Measurements from ENCODE around the gene PDE1C.

The PDE1C gene

GRCh38 chr7:31734456-31734855, 335.8 kb downstream of the PDE1C start:
- CTCF ChIA-PET, result no interaction called here
- 63% methylated on average over 3 of the region's 5 CpGs for WGBS (ENCODE audit: insufficient coverage)
- H3K36me3 ChIP-seq (ENCODE audit: control insufficient read depth in 4 of 4, insufficient read depth in 4 of 4, low read length in 3 of 4), result no peaks in the 10 kb centered on the region
- H3K27me3 ChIP-seq (replicated peaks in 2 of 5; ENCODE audit: control insufficient read depth in 4 of 5, insufficient read depth in 5 of 5, low read length in 4 of 5), result peaks cover 0 to 2% (median 0%) of the 10 kb centered on the region in 5 experiments
- no peak for DNase-seq
- POLR2A ChIA-PET, result interaction anchor here (0.7 kb wide), 1 partner anchor 12 kb away, joined by 3 read pairs; no protein-coding TSS in a partner anchor
- no peak overlapping the region for H3K27ac ChIP-seq (ENCODE audit: insufficient read depth in 1 of 2, low read depth in 1 of 2, low read length in 2 of 2, poor library complexity in 1 of 2, severe bottlenecking in 2 of 2)
- no peaks in the 10 kb centered on the region for H3K9me3 ChIP-seq (ENCODE audit: control extremely low read depth in 1 of 5, control insufficient read depth in 4 of 5, insufficient read depth in 2 of 5, low read depth in 1 of 5, low read length in 4 of 5)
- no peak overlapping the region for H3K4me3 ChIP-seq (ENCODE audit: control insufficient read depth in 1 of 7, extremely low read depth in 1 of 7, insufficient read depth in 4 of 7, low read depth in 2 of 7, low read length in 6 of 7)
- no peaks in the 10 kb centered on the region for H3K4me1 ChIP-seq (ENCODE audit: control extremely low read depth in 1 of 4, control insufficient read depth in 4 of 4, insufficient read depth in 4 of 4, low read length in 3 of 4)

GRCh38 chr7:31729195-31729804, 340.9 kb downstream of the PDE1C start:
- DNase-seq, result no peak
- Histone ChIP-seq H3K4me1 (ENCODE audit: control extremely low read depth in 1 of 4, control insufficient read depth in 4 of 4, insufficient read depth in 4 of 4, low read length in 3 of 4) (no peaks in the 10 kb centered on the region), H3K4me3 (ENCODE audit: control insufficient read depth in 1 of 7, extremely low read depth in 1 of 7, insufficient read depth in 4 of 7, low read depth in 2 of 7, low read length in 6 of 7) (no peak overlapping the region), H3K36me3 (ENCODE audit: control insufficient read depth in 4 of 4, insufficient read depth in 4 of 4, low read length in 3 of 4) (no peaks in the 10 kb centered on the region), H3K9me3 (ENCODE audit: control extremely low read depth in 1 of 5, control insufficient read depth in 4 of 5, insufficient read depth in 2 of 5, low read depth in 1 of 5, low read length in 4 of 5) (no peaks in the 10 kb centered on the region), H3K27me3 (replicated peaks in 2 of 5; ENCODE audit: control insufficient read depth in 4 of 5, insufficient read depth in 5 of 5, low read length in 4 of 5) (peaks cover 0 to 4% (median 0%) of the 10 kb centered on the region in 5 experiments), H3K27ac (ENCODE audit: insufficient read depth in 1 of 2, low read depth in 1 of 2, low read length in 2 of 2, poor library complexity in 1 of 2, severe bottlenecking in 2 of 2) (no peak overlapping the region)
- ChIA-PET CTCF (interaction anchor here (1.2 kb wide), 1 partner anchor 476 kb away, joined by 3 read pairs; no protein-coding TSS in a partner anchor), POLR2A (no interaction called here)
- no CpG with 5 or more reads among the region's 3 CpGs for WGBS (ENCODE audit: insufficient coverage)

- CTCF ChIA-PET, result interaction anchor here (1.6 kb wide), 1 partner anchor 13 kb away, joined by 4 read pairs; no protein-coding TSS in a partner anchor
- no peak for DNase-seq
- Histone ChIP-seq H3K27ac (ENCODE audit: insufficient read depth in 1 of 2, low read depth in 1 of 2, low read length in 2 of 2, poor library complexity in 1 of 2, severe bottlenecking in 2 of 2) (no peak overlapping the region), H3K4me3 (ENCODE audit: control insufficient read depth in 1 of 7, extremely low read depth in 1 of 7, insufficient read depth in 4 of 7, low read depth in 2 of 7, low read length in 6 of 7) (no peak overlapping the region), H3K27me3 (replicated peaks in 2 of 5; ENCODE audit: control insufficient read depth in 4 of 5, insufficient read depth in 5 of 5, low read length in 4 of 5) (peaks cover 0 to 6% (median 0%) of the 10 kb centered on the region in 5 experiments), H3K36me3 (ENCODE audit: control insufficient read depth in 4 of 4, insufficient read depth in 4 of 4, low read length in 3 of 4) (no peaks in the 10 kb centered on the region), H3K4me1 (ENCODE audit: control extremely low read depth in 1 of 4, control insufficient read depth in 4 of 4, insufficient read depth in 4 of 4, low read length in 3 of 4) (no peaks in the 10 kb centered on the region), H3K9me3 (ENCODE audit: control extremely low read depth in 1 of 5, control insufficient read depth in 4 of 5, insufficient read depth in 2 of 5, low read depth in 1 of 5, low read length in 4 of 5) (no peaks in the 10 kb centered on the region)
- WGBS (ENCODE audit: insufficient coverage), result no CpG with 5 or more reads among the region's 3 CpGs
- POLR2A ChIA-PET, result no interaction called here
Measured at GRCh38 chr7:31724696-31725095, 345.5 kb downstream of the PDE1C start.

- no peak for DNase-seq
- H3K4me3 ChIP-seq (ENCODE audit: control insufficient read depth in 1 of 7, extremely low read depth in 1 of 7, insufficient read depth in 4 of 7, low read depth in 2 of 7, low read length in 6 of 7), result no peak overlapping the region
- H3K9me3 ChIP-seq (ENCODE audit: control extremely low read depth in 1 of 5, control insufficient read depth in 4 of 5, insufficient read depth in 2 of 5, low read depth in 1 of 5, low read length in 4 of 5), result peaks cover 0 to 1% (median 0%) of the 10 kb centered on the region in 5 experiments
- H3K27ac ChIP-seq (ENCODE audit: insufficient read depth in 1 of 2, low read depth in 1 of 2, low read length in 2 of 2, poor library complexity in 1 of 2, severe bottlenecking in 2 of 2), result no peak overlapping the region
- ChIA-PET POLR2A (no interaction called here), CTCF (no interaction called here)
- 89% methylated on average over 3 of the region's 8 CpGs for WGBS (ENCODE audit: insufficient coverage)
- H3K27me3 ChIP-seq (replicated peaks in 2 of 5; ENCODE audit: control insufficient read depth in 4 of 5, insufficient read depth in 5 of 5, low read length in 4 of 5), result peaks cover 0 to 6% (median 0%) of the 10 kb centered on the region in 5 experiments
- H3K36me3 ChIP-seq (ENCODE audit: control insufficient read depth in 4 of 4, insufficient read depth in 4 of 4, low read length in 3 of 4), result no peaks in the 10 kb centered on the region
- H3K4me1 ChIP-seq (ENCODE audit: control extremely low read depth in 1 of 4, control insufficient read depth in 4 of 4, insufficient read depth in 4 of 4, low read length in 3 of 4), result no peaks in the 10 kb centered on the region
Measured at GRCh38 chr7:31720366-31720765, 349.8 kb downstream of the PDE1C start.

- WGBS (ENCODE audit: insufficient coverage), result no CpG with 5 or more reads among the region's 1 CpG
- no peak for DNase-seq
- Histone ChIP-seq H3K27ac (ENCODE audit: insufficient read depth in 1 of 2, low read depth in 1 of 2, low read length in 2 of 2, poor library complexity in 1 of 2, severe bottlenecking in 2 of 2) (no peak overlapping the region), H3K27me3 (replicated peaks in 2 of 5; ENCODE audit: control insufficient read depth in 4 of 5, insufficient read depth in 5 of 5, low read length in 4 of 5) (no peaks in the 10 kb centered on the region), H3K4me3 (ENCODE audit: control insufficient read depth in 1 of 7, extremely low read depth in 1 of 7, insufficient read depth in 4 of 7, low read depth in 2 of 7, low read length in 6 of 7) (no peak overlapping the region), H3K9me3 (ENCODE audit: control extremely low read depth in 1 of 5, control insufficient read depth in 4 of 5, insufficient read depth in 2 of 5, low read depth in 1 of 5, low read length in 4 of 5) (peaks cover 0 to 1% (median 0%) of the 10 kb centered on the region in 5 experiments), H3K36me3 (ENCODE audit: control insufficient read depth in 4 of 4, insufficient read depth in 4 of 4, low read length in 3 of 4) (no peaks in the 10 kb centered on the region), H3K4me1 (ENCODE audit: control extremely low read depth in 1 of 4, control insufficient read depth in 4 of 4, insufficient read depth in 4 of 4, low read length in 3 of 4) (no peaks in the 10 kb centered on the region)
- ChIA-PET CTCF (no interaction called here), POLR2A (no interaction called here)
Measured at GRCh38 chr7:31716355-31716754, 353.9 kb downstream of the PDE1C start.

- Histone ChIP-seq H3K36me3 (ENCODE audit: control insufficient read depth in 4 of 4, insufficient read depth in 4 of 4, low read length in 3 of 4) (no peaks in the 10 kb centered on the region), H3K4me1 (ENCODE audit: control extremely low read depth in 1 of 4, control insufficient read depth in 4 of 4, insufficient read depth in 4 of 4, low read length in 3 of 4) (no peaks in the 10 kb centered on the region), H3K4me3 (ENCODE audit: control insufficient read depth in 1 of 7, extremely low read depth in 1 of 7, insufficient read depth in 4 of 7, low read depth in 2 of 7, low read length in 6 of 7) (no peak overlapping the region), H3K9me3 (ENCODE audit: control extremely low read depth in 1 of 5, control insufficient read depth in 4 of 5, insufficient read depth in 2 of 5, low read depth in 1 of 5, low read length in 4 of 5) (peaks cover 0 to 2% (median 0%) of the 10 kb centered on the region in 5 experiments), H3K27ac (ENCODE audit: insufficient read depth in 1 of 2, low read depth in 1 of 2, low read length in 2 of 2, poor library complexity in 1 of 2, severe bottlenecking in 2 of 2) (no peak overlapping the region), H3K27me3 (replicated peaks in 2 of 5; ENCODE audit: control insufficient read depth in 4 of 5, insufficient read depth in 5 of 5, low read length in 4 of 5) (peaks cover 0 to 2% (median 0%) of the 10 kb centered on the region in 5 experiments)
- CTCF ChIA-PET, result no interaction called here
- no CpG with 5 or more reads among the region's 1 CpG for WGBS (ENCODE audit: insufficient coverage)
- POLR2A ChIA-PET, result no interaction called here
- DNase-seq, result no peak
Measured at GRCh38 chr7:31710171-31710570, 360.0 kb downstream of the PDE1C start.

- Histone ChIP-seq H3K27me3 (replicated peaks in 2 of 5; ENCODE audit: control insufficient read depth in 4 of 5, insufficient read depth in 5 of 5, low read length in 4 of 5) (peaks cover 0 to 2% (median 0%) of the 10 kb centered on the region in 5 experiments), H3K4me1 (ENCODE audit: control extremely low read depth in 1 of 4, control insufficient read depth in 4 of 4, insufficient read depth in 4 of 4, low read length in 3 of 4) (no peaks in the 10 kb centered on the region), H3K9me3 (ENCODE audit: control extremely low read depth in 1 of 5, control insufficient read depth in 4 of 5, insufficient read depth in 2 of 5, low read depth in 1 of 5, low read length in 4 of 5) (peaks cover 0 to 2% (median 0%) of the 10 kb centered on the region in 5 experiments), H3K36me3 (ENCODE audit: control insufficient read depth in 4 of 4, insufficient read depth in 4 of 4, low read length in 3 of 4) (no peaks in the 10 kb centered on the region), H3K4me3 (ENCODE audit: control insufficient read depth in 1 of 7, extremely low read depth in 1 of 7, insufficient read depth in 4 of 7, low read depth in 2 of 7, low read length in 6 of 7) (no peak overlapping the region), H3K27ac (ENCODE audit: insufficient read depth in 1 of 2, low read depth in 1 of 2, low read length in 2 of 2, poor library complexity in 1 of 2, severe bottlenecking in 2 of 2) (no peak overlapping the region)
- POLR2A ChIA-PET, result no interaction called here
- WGBS (ENCODE audit: insufficient coverage), result 52% methylated on average over 4 of the region's 5 CpGs
- DNase-seq, result no peak
- CTCF ChIA-PET, result no interaction called here
Measured at GRCh38 chr7:31707089-31707488, 363.1 kb downstream of the PDE1C start.
